WERI-Rb-1 (cell line): Measurements from ENCODE around the gene DPP4.

Source experiments
- DNase-seq: peaks from one replicate; pipeline ENCODE4 v3.0.0-alpha.2; 2020
- H3K27ac ChIP-seq: fragments of 250-450 bp; sonication (Bioruptor Pico); 2 replicates; pipeline ENCODE4 v1.5.1; 2020; ENCODE audit warnings: mild to moderate bottlenecking, moderate library complexity
- H3K27me3 ChIP-seq: fragments of 250-450 bp; sonication (Bioruptor Pico); 2 replicates; pipeline ENCODE4 v1.5.1; 2021; ENCODE audit warnings: mild to moderate bottlenecking, low read depth, moderate library complexity; ENCODE audit not compliant: insufficient read depth, severe bottlenecking
- H3K36me3 ChIP-seq: fragments of 250-450 bp; sonication (Bioruptor Pico); 2 replicates; pipeline ENCODE4 v1.5.1; 2020; ENCODE audit warnings: mild to moderate bottlenecking, moderate library complexity
- H3K4me3 ChIP-seq: 2 replicates; pipeline ENCODE4 v1.5.1; 2011; ENCODE audit warnings: low read depth, mild to moderate bottlenecking, control low read depth, low read length
- H3K9me3 ChIP-seq: fragments of 250-450 bp; sonication (Bioruptor Pico); 2 replicates; pipeline ENCODE4 v1.5.1; 2021; ENCODE audit warnings: mild to moderate bottlenecking, moderate library complexity; ENCODE audit not compliant: severe bottlenecking
- CTCF ChIP-seq: IDR thresholded peaks from 2 replicates; pipeline ENCODE4 v1.5.1; 2011; ENCODE audit warnings: low read depth, mild to moderate bottlenecking, control low read depth, inconsistent platforms, low read length

The DPP4 gene

GRCh38 chr2:162113776-162114168 lies 39.8 kb upstream of the DPP4 start:
- no peak for DNase-seq
- Histone ChIP-seq H3K9me3 (no peaks in the 10 kb centered on the region), H3K27ac (no peak overlapping the region), H3K36me3 (no peaks in the 10 kb centered on the region), H3K27me3 (no peaks in the 10 kb centered on the region), H3K4me3 (no peak overlapping the region)
- no peak for TF ChIP-seq CTCF

GRCh38 chr2:162113088-162113775 lies 39.2 kb upstream of the DPP4 start:
- Histone ChIP-seq H3K4me3 (no peak overlapping the region), H3K27me3 (no peaks in the 10 kb centered on the region), H3K9me3 (no peaks in the 10 kb centered on the region), H3K36me3 (no peaks in the 10 kb centered on the region), H3K27ac (no peak overlapping the region)
- no peak for TF ChIP-seq CTCF
- DNase-seq, result no peak

GRCh38 chr2:162111958-162112850 lies 38.2 kb upstream of the DPP4 start:
- no peak overlapping the region for H3K27ac ChIP-seq
- no peak overlapping the region for H3K4me3 ChIP-seq
- H3K9me3 ChIP-seq, result no peaks in the 10 kb centered on the region
- no peak for TF ChIP-seq CTCF
- no peaks in the 10 kb centered on the region for H3K27me3 ChIP-seq
- H3K36me3 ChIP-seq, result no peaks in the 10 kb centered on the region
- no peak for DNase-seq

GRCh38 chr2:162107361-162107901 lies 33.4 kb upstream of the DPP4 start:
- no peak for DNase-seq
- Histone ChIP-seq H3K36me3 (no peaks in the 10 kb centered on the region), H3K9me3 (no peaks in the 10 kb centered on the region), H3K27me3 (no peaks in the 10 kb centered on the region), H3K27ac (no peak overlapping the region), H3K4me3 (no peak overlapping the region)
- no peak for TF ChIP-seq CTCF

GRCh38 chr2:162106746-162107145 lies 32.7 kb upstream of the DPP4 start:
- no peaks in the 10 kb centered on the region for H3K27me3 ChIP-seq
- no peak overlapping the region for H3K4me3 ChIP-seq
- no peak for DNase-seq
- TF ChIP-seq CTCF, result no peak
- H3K9me3 ChIP-seq, result no peaks in the 10 kb centered on the region
- no peaks in the 10 kb centered on the region for H3K36me3 ChIP-seq
- H3K27ac ChIP-seq, result no peak overlapping the region
